ENCODE measurements around the gene SRXN1.
"Not testable (repeated sequence)": the region's sequence is repeated elsewhere in the genome, so short reads cannot be mapped to it uniquely, and the experiment has no call there.

The SRXN1 gene

GRCh38 chr20:697826-698225 lies 44.8 kb upstream of the SRXN1 start:
- Histone ChIP-seq H3K4me3 (ENCODE audit: low read depth, low read length) (no peak overlapping the region), H3K27ac (no peak overlapping the region), H3K36me3 (no peaks in the 10 kb centered on the region), H3K9me3 (ENCODE audit: severe bottlenecking) (no peaks in the 10 kb centered on the region), H3K27me3 (ENCODE audit: insufficient read depth, low read depth, severe bottlenecking) (no peaks in the 10 kb centered on the region)
- DNase-seq: no peak
- no peak for TF ChIP-seq CTCF (IDR thresholded peaks at IDR 0.05; ENCODE audit: low read depth, low read length)

GRCh38 chr20:695165-695866 lies 42.3 kb upstream of the SRXN1 start:
- Histone ChIP-seq H3K36me3 (no peaks in the 10 kb centered on the region), H3K27ac (no peak overlapping the region), H3K9me3 (ENCODE audit: severe bottlenecking) (no peaks in the 10 kb centered on the region), H3K27me3 (ENCODE audit: insufficient read depth, low read depth, severe bottlenecking) (no peaks in the 10 kb centered on the region), H3K4me3 (ENCODE audit: low read depth, low read length) (no peak overlapping the region)
- no peak for TF ChIP-seq CTCF (IDR thresholded peaks at IDR 0.05; ENCODE audit: low read depth, low read length)
- DNase-seq: no peak

- DNase-seq: no peak
- no peak overlapping the region for H3K27ac ChIP-seq
- H3K9me3 ChIP-seq (ENCODE audit: severe bottlenecking): no peaks in the 10 kb centered on the region
- no peak overlapping the region for H3K4me3 ChIP-seq (ENCODE audit: low read depth, low read length)
- no peak for TF ChIP-seq CTCF (IDR thresholded peaks at IDR 0.05; ENCODE audit: low read depth, low read length)
- H3K36me3 ChIP-seq: no peaks in the 10 kb centered on the region
- no peaks in the 10 kb centered on the region for H3K27me3 ChIP-seq (ENCODE audit: insufficient read depth, low read depth, severe bottlenecking)
Observed at GRCh38 chr20:694496-694895, 41.5 kb upstream of the SRXN1 start.

- H3K4me3 ChIP-seq (ENCODE audit: low read depth, low read length); DNase-seq; H3K36me3 ChIP-seq; H3K27ac ChIP-seq; H3K27me3 ChIP-seq (ENCODE audit: insufficient read depth, low read depth, severe bottlenecking); H3K9me3 ChIP-seq (ENCODE audit: severe bottlenecking): not testable (repeated sequence)
Observed at GRCh38 chr20:693786-694185, 40.8 kb upstream of the SRXN1 start.

GRCh38 chr20:692044-692443 lies 39.0 kb upstream of the SRXN1 start:
- H3K4me3 ChIP-seq (ENCODE audit: low read depth, low read length): no peak overlapping the region
- no peaks in the 10 kb centered on the region for H3K27me3 ChIP-seq (ENCODE audit: insufficient read depth, low read depth, severe bottlenecking)
- H3K36me3 ChIP-seq: no peaks in the 10 kb centered on the region
- no peaks in the 10 kb centered on the region for H3K9me3 ChIP-seq (ENCODE audit: severe bottlenecking)
- DNase-seq: no peak
- no peak overlapping the region for H3K27ac ChIP-seq
- no peak for TF ChIP-seq CTCF (IDR thresholded peaks at IDR 0.05; ENCODE audit: low read depth, low read length)

GRCh38 chr20:689947-690346 lies 36.9 kb upstream of the SRXN1 start:
- DNase-seq: no peak
- no peak for TF ChIP-seq CTCF (IDR thresholded peaks at IDR 0.05; ENCODE audit: low read depth, low read length)
- H3K9me3 ChIP-seq (ENCODE audit: severe bottlenecking): no peaks in the 10 kb centered on the region
- H3K36me3 ChIP-seq: no peaks in the 10 kb centered on the region
- no peaks in the 10 kb centered on the region for H3K27me3 ChIP-seq (ENCODE audit: insufficient read depth, low read depth, severe bottlenecking)
- H3K27ac ChIP-seq: no peak overlapping the region
- H3K4me3 ChIP-seq (ENCODE audit: low read depth, low read length): no peak overlapping the region
